HepG2 (cell line): ENCODE results near the gene MACROD2. TPM values are rescaled to one million over a fixed set of nuclear protein-coding genes. Genes with fewer than 3 reads are reported as not detected.
A peak's percentile ranks its signal among the peaks of the same experiment; 100 is the strongest.

Experiments used
- CHD2 ChIP-seq: IDR thresholded peaks from 2 replicates; pipeline ENCODE4 v1.6.1; 2011; ENCODE audit warnings: low read depth, low read length, improper control_type of control experiment
- CHD4 ChIP-seq: fragments of 200-600 bp; sonication (generic); IDR thresholded peaks from 2 replicates; pipeline ENCODE4 v1.7.0; 2017; ENCODE audit warnings: mild to moderate bottlenecking, low read length, borderline replicate concordance
- FOXA1 ChIP-seq, 2 experiments: fragments of 450-650 bp in 1 of 2; sonication (generic) in 1 of 2; formaldehyde crosslinking in 1 of 2; IDR thresholded peaks; 2 replicates each; pipeline versions ENCODE4 v1.4.0 to v1.6.1; 2016 to 2020; ENCODE audit warnings: missing genetic modification reagents in 1 of 2
- GABPA ChIP-seq, 2 experiments: IDR thresholded peaks; 2 replicates each; pipeline ENCODE4 v1.6.1; 2011 to 2016; ENCODE audit warnings: low read depth in 2 of 2, low read length in 1 of 2, missing biosample characterization in 1 of 2, missing genetic modification characterization in 1 of 2
- GABPB1 ChIP-seq: IDR thresholded peaks from 2 replicates; pipeline ENCODE4 v1.6.1; 2016; ENCODE audit warnings: mild to moderate bottlenecking, missing genetic modification reagents, moderate library complexity, missing compliant biosample characterization
- MBD4 ChIP-seq: IDR thresholded peaks from 2 replicates; pipeline ENCODE4 v1.6.1; 2012; ENCODE audit warnings: low read length, inconsistent platforms, borderline replicate concordance
- MEF2D ChIP-seq: sonication (generic); formaldehyde crosslinking; IDR thresholded peaks from 2 replicates; pipeline ENCODE4 v1.5.1; 2020; ENCODE audit warnings: mild to moderate bottlenecking, missing genetic modification reagents
- NCOA1 ChIP-seq: sonication (generic); formaldehyde crosslinking; IDR thresholded peaks from 2 replicates; pipeline ENCODE4 v1.9.0; 2021; ENCODE audit warnings: missing genetic modification reagents
- NFIC ChIP-seq: IDR thresholded peaks from 2 replicates; pipeline ENCODE4 v1.6.1; 2012; ENCODE audit warnings: mild to moderate bottlenecking, low read length, inconsistent platforms
- NR2F2 ChIP-seq: IDR thresholded peaks from 2 replicates; pipeline ENCODE4 v1.6.1; 2012; ENCODE audit warnings: low read depth, inconsistent platforms, borderline replicate concordance
- POGZ ChIP-seq: sonication (generic); formaldehyde crosslinking; IDR thresholded peaks from 2 replicates; pipeline ENCODE4 v1.4.0; 2020; ENCODE audit warnings: mild to moderate bottlenecking, missing genetic modification reagents
- PRDM10 ChIP-seq: sonication (generic); formaldehyde crosslinking; IDR thresholded peaks from 2 replicates; pipeline ENCODE4 v1.4.0; 2020; ENCODE audit warnings: low read depth, missing genetic modification reagents
- RARA ChIP-seq: IDR thresholded peaks from 2 replicates; pipeline ENCODE4 v1.6.1; 2016; ENCODE audit warnings: missing genetic modification reagents, missing compliant biosample characterization
- RNF219 ChIP-seq: sonication (generic); formaldehyde crosslinking; IDR thresholded peaks from 2 replicates; pipeline ENCODE4 v1.5.0; 2020; ENCODE audit warnings: mild to moderate bottlenecking, missing genetic modification reagents
- SMC3 ChIP-seq: IDR thresholded peaks from 2 replicates; pipeline ENCODE4 v1.6.1; 2011; ENCODE audit warnings: low read length, improper control_type of control experiment
- SNAI1 ChIP-seq: sonication (generic); formaldehyde crosslinking; IDR thresholded peaks from 2 replicates; pipeline ENCODE4 v1.5.0; 2020; ENCODE audit warnings: mild to moderate bottlenecking, missing genetic modification reagents, borderline replicate concordance
- ZBTB33 ChIP-seq: sonication (generic); formaldehyde crosslinking; IDR thresholded peaks from 2 replicates; pipeline ENCODE4 v1.4.0; 2020; ENCODE audit warnings: missing genetic modification reagents
- ZMYM4 ChIP-seq: sonication (generic); formaldehyde crosslinking; IDR thresholded peaks from 2 replicates; pipeline ENCODE4 v1.8.1; 2023; ENCODE audit warnings: mild to moderate bottlenecking, missing genetic modification reagents
- ZNF567 ChIP-seq: sonication (generic); formaldehyde crosslinking; IDR thresholded peaks from 2 replicates; pipeline ENCODE4 v1.8.1; 2023; ENCODE audit warnings: mild to moderate bottlenecking, missing genetic modification reagents, borderline replicate concordance
- polyA plus RNA-seq, 8 experiments: library from polyadenylated mRNA; depleted of rRNA in 3 of 8; stranded (reverse) in 7 of 8; unstranded in 1 of 8; fragments of >200 nt; fragmentation: Illumina TruSeq in 4 of 8; extraction: Trizol in 4 of 8; gene quantifications; 2 replicates each; pipeline versions ENCODE4 v1.2.1 to v1.2.3, GENCODE V29; 2011 to 2016; ENCODE audit warnings: low read depth in 4 of 8, missing spikeins in 1 of 8, mixed read lengths in 1 of 8; ENCODE audit not compliant: insufficient read depth in 1 of 8
- total RNA-seq, 5 experiments: library from RNA; depleted of rRNA; stranded (reverse); fragments of >200 nt; fragmentation: Illumina TruSeq; extraction: Trizol; gene quantifications; 2 replicates each; pipeline ENCODE4 v1.2.3, GENCODE V29; 2016; ENCODE audit warnings: low read depth in 1 of 5
- TF ChIP-seq, protein P1 (sequence below): sonication (generic); formaldehyde crosslinking; IDR thresholded peaks from 2 replicates; pipeline ENCODE4 v1.8.1; 2023; ENCODE audit warnings: mild to moderate bottlenecking, inconsistent platforms, moderate library complexity, missing genetic modification reagents, borderline replicate concordance

Gene MACROD2
- total and polyA plus RNA-seq, 2 of the 13 experiments (the other 11 are each of a cell fraction or from before 2014, with no cell fraction given): 0.13 to 0.51 TPM

- TF ChIP-seq RNF219 (no peak), NFIC (peak; percentile 47; the same call in 1 of the 2 replicates), GABPB1 (CRISPR knock-in tag) (no peak), ZBTB33 (CRISPR knock-in tag) (peak; percentile 12; the same call in 1 of the 2 replicates), MEF2D (CRISPR knock-in tag) (no peak), SMC3 (peak; percentile 32; the same call in 1 of the 2 replicates), GABPA (IDR thresholded peaks at IDR 0.05; ENCODE audit: low read depth, low read length) (no peak), GABPA (CRISPR knock-in tag; IDR thresholded peaks at IDR 0.05; ENCODE audit: low read depth) (0 out of 2 replicates have a peak, but pooled peaks have one; percentile 16), ZMYM4 (CRISPR knock-in tag) (peak; percentile 69), RARA (CRISPR knock-in tag) (peak; percentile 81), MBD4 (peak; percentile 73; the same call in 1 of the 2 replicates), CHD4 (no peak), NR2F2 (peak; percentile 97), CHD2 (no peak), NCOA1 (CRISPR knock-in tag) (no peak), FOXA1 (IDR thresholded peaks at IDR 0.05) (no peak), FOXA1 (CRISPR knock-in tag; IDR thresholded peaks at IDR 0.05) (peak; percentile 34; the same call in 1 of the 2 replicates), SNAI1 (CRISPR knock-in tag) (peak; percentile 77; the same call in 1 of the 2 replicates), PRDM10 (CRISPR knock-in tag) (no peak), ZNF567 (CRISPR knock-in tag) (no peak), POGZ (CRISPR knock-in tag) (peak; percentile 62; the same call in 1 of the 2 replicates)
- TF ChIP-seq, protein P1, sequence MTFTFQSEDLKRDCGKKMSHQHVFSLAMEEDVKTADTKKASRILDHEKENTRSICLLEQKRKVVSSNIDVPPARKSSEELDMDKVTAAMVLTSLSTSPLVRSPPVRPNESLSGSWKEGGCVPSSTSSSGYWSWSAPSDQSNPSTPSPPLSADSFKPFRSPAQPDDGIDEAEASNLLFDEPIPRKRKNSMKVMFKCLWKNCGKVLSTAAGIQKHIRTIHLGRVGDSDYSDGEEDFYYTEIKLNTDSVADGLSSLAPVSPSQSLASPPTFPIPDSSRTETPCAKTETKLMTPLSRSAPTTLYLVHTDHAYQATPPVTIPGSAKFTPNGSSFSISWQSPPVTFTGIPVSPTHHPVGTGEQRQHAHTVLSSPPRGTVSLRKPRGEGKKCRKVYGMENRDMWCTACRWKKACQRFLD (CRISPR knock-in tag): no peak
Observed at GRCh38 chr20:16098890-16099639, 2103.7 kb downstream of the MACROD2 start (continued).
